ENCODE results near the gene GRIA3. TPM values are rescaled to one million over a fixed set of nuclear protein-coding genes. Genes with fewer than 3 reads are reported as not detected.
"Not testable (repeated sequence)": the region's sequence is repeated elsewhere in the genome, so short reads cannot be mapped to it uniquely, and the experiment has no call there.

The GRIA3 gene
- total RNA-seq, 1 donor from 2014 or later: 1.4 TPM

DNA sequence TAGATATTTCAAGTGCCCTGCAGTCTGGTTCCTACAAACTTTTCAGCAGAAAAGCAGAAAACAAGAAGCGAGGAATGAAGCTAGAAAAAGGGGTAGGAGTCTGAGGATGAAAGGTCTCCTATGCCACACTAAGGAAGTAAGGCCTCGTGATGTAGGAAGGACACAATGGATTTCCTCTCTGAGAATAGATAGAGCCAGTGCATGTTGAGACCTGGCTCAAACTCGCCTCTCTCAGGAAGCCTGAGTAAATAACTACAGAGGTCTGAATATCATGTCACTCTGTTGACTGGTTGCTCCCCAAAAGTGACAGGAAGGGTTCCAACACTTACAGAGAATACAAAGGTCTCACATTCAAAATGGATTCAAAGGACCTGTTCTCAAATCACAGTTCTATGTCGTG lies 93.3 kb downstream of the GRIA3 start:
- no peak overlapping the region for H3K27ac Mint-ChIP-seq (ENCODE audit: unreplicated experiment)

DNA sequence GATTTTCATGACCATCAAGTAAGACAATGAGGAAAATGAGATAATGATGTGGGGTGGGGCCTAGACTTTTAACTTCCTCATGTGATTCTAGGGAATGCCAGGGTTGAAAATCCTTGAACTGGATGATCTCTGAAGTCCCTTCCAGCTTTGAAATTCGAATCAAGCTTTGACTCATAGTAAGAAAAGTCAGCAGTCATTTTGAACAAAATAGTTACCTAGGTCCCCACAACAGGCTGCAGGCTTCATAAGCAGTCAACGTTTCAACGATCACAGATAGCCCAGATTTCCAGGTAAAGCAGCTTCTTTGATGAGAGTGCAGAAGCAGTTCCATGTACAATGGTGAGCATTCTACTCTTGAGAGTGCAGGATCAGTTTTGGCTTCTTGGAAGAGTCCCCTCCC lies 93.7 kb downstream of the GRIA3 start:
- H3K27ac Mint-ChIP-seq (ENCODE audit: unreplicated experiment): no peak overlapping the region
- DNase-seq (ENCODE audit: low read depth, low spot score): no peak
- no peaks in the 10 kb centered on the region for H3K4me1 Mint-ChIP-seq
- TF ChIP-seq, protein P1, sequence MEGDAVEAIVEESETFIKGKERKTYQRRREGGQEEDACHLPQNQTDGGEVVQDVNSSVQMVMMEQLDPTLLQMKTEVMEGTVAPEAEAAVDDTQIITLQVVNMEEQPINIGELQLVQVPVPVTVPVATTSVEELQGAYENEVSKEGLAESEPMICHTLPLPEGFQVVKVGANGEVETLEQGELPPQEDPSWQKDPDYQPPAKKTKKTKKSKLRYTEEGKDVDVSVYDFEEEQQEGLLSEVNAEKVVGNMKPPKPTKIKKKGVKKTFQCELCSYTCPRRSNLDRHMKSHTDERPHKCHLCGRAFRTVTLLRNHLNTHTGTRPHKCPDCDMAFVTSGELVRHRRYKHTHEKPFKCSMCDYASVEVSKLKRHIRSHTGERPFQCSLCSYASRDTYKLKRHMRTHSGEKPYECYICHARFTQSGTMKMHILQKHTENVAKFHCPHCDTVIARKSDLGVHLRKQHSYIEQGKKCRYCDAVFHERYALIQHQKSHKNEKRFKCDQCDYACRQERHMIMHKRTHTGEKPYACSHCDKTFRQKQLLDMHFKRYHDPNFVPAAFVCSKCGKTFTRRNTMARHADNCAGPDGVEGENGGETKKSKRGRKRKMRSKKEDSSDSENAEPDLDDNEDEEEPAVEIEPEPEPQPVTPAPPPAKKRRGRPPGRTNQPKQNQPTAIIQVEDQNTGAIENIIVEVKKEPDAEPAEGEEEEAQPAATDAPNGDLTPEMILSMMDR (conservative IDR thresholded peaks at IDR 0.05): no peak
- H3K4me3 Mint-ChIP-seq: no peak overlapping the region
- H3K36me3 Mint-ChIP-seq (ENCODE audit: low read depth): no peaks in the 10 kb centered on the region
- peaks cover 9% of the 10 kb centered on the region for H3K9me3 Mint-ChIP-seq
- H3K27me3 Mint-ChIP-seq (ENCODE audit: low read depth): no peaks in the 10 kb centered on the region

More for the DNA sequence above, 93.3 kb downstream of the GRIA3 start:
- H3K4me1 Mint-ChIP-seq: no peaks in the 10 kb centered on the region
- peaks cover 9% of the 10 kb centered on the region for H3K9me3 Mint-ChIP-seq
- TF ChIP-seq, protein P1 (conservative IDR thresholded peaks at IDR 0.05): no peak
- no peaks in the 10 kb centered on the region for H3K36me3 Mint-ChIP-seq (ENCODE audit: low read depth)
- DNase-seq (ENCODE audit: low read depth, low spot score): no peak
- H3K27me3 Mint-ChIP-seq (ENCODE audit: low read depth): no peaks in the 10 kb centered on the region
- H3K4me3 Mint-ChIP-seq: no peak overlapping the region

DNA sequence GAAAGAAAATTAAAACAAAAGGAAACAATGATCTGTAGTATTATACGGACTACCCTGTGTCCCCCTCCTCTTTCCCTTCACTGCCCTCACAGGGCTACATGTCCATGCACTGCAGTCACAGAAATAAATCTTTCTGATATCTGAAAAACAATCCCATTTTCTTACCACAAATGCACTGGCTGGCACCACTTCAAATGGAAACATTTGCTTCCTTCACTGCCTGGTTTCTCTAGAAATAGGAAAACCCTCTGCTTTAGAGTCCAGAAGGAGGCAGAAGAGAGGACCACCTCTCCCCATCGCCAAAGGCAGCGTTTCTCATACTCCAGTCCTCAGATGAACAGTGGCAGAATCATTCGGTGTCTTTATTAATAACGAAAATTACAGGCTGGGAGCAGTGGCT lies 98.2 kb downstream of the GRIA3 start:
- Mint-ChIP-seq H3K27ac (ENCODE audit: unreplicated experiment) (no peak overlapping the region), H3K4me1 (no peaks in the 10 kb centered on the region), H3K9me3 (peaks cover 12% of the 10 kb centered on the region), H3K4me3 (no peak overlapping the region), H3K36me3 (ENCODE audit: low read depth) (no peaks in the 10 kb centered on the region), H3K27me3 (ENCODE audit: low read depth) (no peaks in the 10 kb centered on the region)
- TF ChIP-seq, protein P1 (conservative IDR thresholded peaks at IDR 0.05): no peak
- DNase-seq (ENCODE audit: low read depth, low spot score): no peak

DNA sequence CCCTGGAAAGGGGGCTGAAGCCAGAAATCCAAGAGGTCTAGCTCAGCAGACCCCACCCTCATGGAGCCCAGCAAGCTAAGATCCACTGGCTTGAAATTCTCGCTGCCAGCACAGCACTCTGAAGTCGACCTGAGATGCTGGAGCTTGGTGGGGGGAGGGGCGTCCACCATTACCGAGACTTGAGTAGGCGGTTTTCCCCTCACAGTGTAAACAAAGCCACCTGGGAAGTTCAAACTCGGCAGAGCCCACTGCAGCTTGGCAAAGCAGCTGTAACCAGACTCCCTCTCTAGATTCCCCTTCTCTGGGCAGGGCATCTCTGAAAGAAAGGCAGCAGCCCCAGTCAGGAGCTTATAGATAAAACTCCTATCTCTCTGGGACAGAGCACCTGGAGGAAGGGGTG lies 99.3 kb downstream of the GRIA3 start:
- not testable (repeated sequence) for H3K36me3 Mint-ChIP-seq (ENCODE audit: low read depth); H3K4me1 Mint-ChIP-seq; H3K4me3 Mint-ChIP-seq; H3K27ac Mint-ChIP-seq (ENCODE audit: unreplicated experiment); H3K27me3 Mint-ChIP-seq (ENCODE audit: low read depth); DNase-seq (ENCODE audit: low read depth, low spot score)
- peaks cover 15% of the 10 kb centered on the region for H3K9me3 Mint-ChIP-seq

DNA sequence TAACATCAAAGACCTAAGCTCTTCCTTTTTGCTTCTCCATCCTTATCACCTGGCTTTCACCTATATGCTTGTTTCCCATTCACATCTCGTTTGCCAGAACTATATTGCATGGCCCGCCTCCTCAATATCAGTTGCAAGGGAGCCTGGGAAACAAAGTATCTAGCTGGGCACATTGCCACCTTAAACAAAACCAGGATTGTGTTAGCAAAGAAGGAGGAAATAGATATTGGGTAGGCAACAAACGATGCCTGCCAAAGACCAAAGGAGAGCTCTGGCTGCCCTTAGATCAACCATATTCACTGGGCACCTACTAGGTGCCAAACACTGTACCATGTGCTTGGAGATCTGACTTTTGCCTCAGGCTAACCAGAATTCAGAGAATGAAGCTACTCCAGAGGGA lies 107.5 kb downstream of the GRIA3 start:
- Mint-ChIP-seq H3K4me3 (no peak overlapping the region), H3K27ac (ENCODE audit: unreplicated experiment) (no peak overlapping the region), H3K36me3 (ENCODE audit: low read depth) (no peaks in the 10 kb centered on the region), H3K9me3 (peaks cover 4% of the 10 kb centered on the region), H3K4me1 (no peaks in the 10 kb centered on the region), H3K27me3 (ENCODE audit: low read depth) (no peaks in the 10 kb centered on the region)
- no peak for DNase-seq (ENCODE audit: low read depth, low spot score)
- TF ChIP-seq, protein P1 (conservative IDR thresholded peaks at IDR 0.05): no peak

DNA sequence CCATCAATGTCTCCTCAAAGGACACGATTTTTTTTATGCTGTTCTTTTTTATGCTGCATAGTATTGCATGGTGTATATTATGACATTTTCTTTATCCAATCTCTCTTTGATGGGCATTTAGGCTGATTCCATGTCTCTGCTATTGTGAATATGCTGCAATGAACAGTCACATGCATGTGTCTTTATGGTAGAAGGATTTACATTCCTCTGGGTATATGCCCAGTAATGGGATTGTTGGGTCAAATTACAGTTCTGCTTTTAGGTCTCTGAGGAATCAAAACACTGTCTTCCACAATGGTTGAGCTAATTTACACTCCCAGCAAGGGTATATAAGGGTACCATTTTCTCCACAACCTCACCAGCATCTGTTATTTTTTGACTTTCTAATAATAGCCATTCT lies 113.9 kb downstream of the GRIA3 start:
- H3K4me3 Mint-ChIP-seq: no peak overlapping the region
- TF ChIP-seq, protein P1 (conservative IDR thresholded peaks at IDR 0.05): no peak
- no peak overlapping the region for H3K27ac Mint-ChIP-seq (ENCODE audit: unreplicated experiment)
- H3K9me3 Mint-ChIP-seq: peaks cover 14% of the 10 kb centered on the region
- no peaks in the 10 kb centered on the region for H3K27me3 Mint-ChIP-seq (ENCODE audit: low read depth)
- no peak for DNase-seq (ENCODE audit: low read depth, low spot score)
- no peaks in the 10 kb centered on the region for H3K4me1 Mint-ChIP-seq
- H3K36me3 Mint-ChIP-seq (ENCODE audit: low read depth): no peaks in the 10 kb centered on the region

All from neural crest cell (in vitro differentiated cells).